ENCODE results near the gene MYLK3.
"Not testable (repeated sequence)": the region's sequence is repeated elsewhere in the genome, so short reads cannot be mapped to it uniquely, and the experiment has no call there.

MYLK3 gene

GRCh38 chr16:46689365-46690280, 58.5 kb downstream of the MYLK3 start, which contains the start of gene ORC6:
Gene ORC6, plus strand, starts transcription at chr16:46689659. Its CDS starts 47 bp downstream, at chr16:46689706.
- peak; percentile 86 for DNase-seq

- peak; percentile 86 for DNase-seq
Observed at GRCh38 chr16:46688654-46689364, 59.3 kb downstream of the MYLK3 start, which contains the start of gene VPS35. Gene VPS35, minus strand, starts transcription at chr16:46689178. Its CDS starts 45 bp downstream, at chr16:46689133.

GRCh38 chr16:46688101-46688653, 60.0 kb downstream of the MYLK3 start:
- no peak for DNase-seq

DNA sequence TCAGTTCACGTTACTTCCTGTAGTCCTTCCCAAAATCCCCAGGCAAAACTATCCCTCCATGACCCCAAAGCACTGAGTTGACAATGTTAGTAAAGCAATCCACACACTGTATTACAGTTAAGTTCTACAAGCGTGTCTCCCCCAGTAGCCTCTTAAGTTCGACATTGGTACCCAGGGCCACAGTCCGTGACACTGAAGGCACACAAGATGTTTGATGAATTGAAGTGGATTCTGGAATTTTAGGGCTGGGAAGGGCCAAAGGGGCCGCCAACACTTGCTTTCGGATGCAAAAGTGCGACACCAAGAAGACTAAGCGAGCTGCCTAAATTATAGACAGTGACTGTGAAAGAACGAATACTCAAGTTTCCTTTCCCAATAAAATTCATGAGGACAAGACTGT, 60.7 kb downstream of the MYLK3 start:
- no peak for DNase-seq

DNA sequence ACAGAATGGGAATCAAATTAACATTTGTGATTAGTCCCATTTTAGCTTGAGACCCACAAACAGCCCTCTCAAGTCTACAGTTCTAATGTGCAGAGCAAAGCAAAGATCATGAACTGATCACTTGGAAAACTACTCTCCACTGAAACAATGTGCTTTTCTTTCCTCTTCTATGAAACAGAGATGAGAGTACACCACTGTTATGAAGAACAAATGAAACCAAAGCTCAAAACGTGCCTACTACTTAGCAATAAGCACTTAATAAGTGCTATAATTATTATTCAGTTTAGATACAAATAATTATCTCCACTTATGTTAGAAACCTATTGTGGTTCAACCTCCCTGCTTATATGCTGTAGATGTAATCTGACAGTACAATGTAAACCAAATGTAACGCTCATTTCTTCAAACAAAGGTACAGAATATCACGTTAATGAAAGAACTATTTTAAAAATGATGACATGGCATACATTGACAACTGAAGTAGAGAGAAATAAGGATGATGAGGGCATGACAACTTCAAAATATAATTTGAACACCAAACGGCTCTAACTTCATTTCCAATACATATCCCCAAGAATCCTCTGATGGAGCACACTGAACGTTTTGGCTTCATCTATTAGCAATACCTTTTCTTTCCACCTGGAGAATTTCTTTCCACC, 61.2 kb downstream of the MYLK3 start:
- DNase-seq, result no peak

GRCh38 chr16:46681867-46682266, 66.3 kb downstream of the MYLK3 start:
- not testable (repeated sequence) for DNase-seq

- DNase-seq, result not testable (repeated sequence)
Observed at GRCh38 chr16:46677943-46678342, 70.2 kb downstream of the MYLK3 start.

DNA sequence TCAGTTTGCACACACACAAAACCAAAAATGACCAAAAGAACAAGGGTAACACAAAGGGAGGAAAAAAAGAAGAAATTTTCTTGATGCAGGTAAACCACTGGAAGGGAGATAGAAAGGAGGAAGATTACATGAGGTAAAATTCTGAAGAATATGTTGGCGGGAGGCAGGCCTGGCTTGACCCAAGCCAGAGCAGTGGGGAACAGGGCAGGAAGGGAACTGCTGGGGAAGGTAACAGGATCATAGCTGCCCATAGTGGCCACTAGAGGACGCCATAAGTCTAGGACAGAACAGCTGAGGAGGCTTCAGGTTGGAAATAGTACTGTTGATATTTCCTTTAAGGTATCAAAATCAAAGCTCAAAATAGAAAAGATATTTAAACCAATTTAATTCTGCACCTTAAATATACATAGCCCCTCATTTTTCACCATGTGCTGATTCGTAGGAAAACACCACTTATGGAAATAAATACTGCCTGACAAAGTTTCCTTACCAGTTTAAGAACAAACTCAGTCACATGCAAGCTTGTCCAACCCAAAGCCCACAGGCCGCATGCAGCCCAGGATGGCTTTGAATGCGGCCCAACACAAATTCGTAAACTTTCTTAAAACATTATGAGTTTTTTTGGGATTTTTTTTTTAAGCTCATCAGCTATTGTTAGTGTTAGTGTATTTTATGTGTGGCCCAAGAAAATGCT, 74.7 kb downstream of the MYLK3 start:
- DNase-seq, result peak; percentile 23

- no peak for DNase-seq
Observed at GRCh38 chr16:46662123-46662522, 86.0 kb downstream of the MYLK3 start.

DNA sequence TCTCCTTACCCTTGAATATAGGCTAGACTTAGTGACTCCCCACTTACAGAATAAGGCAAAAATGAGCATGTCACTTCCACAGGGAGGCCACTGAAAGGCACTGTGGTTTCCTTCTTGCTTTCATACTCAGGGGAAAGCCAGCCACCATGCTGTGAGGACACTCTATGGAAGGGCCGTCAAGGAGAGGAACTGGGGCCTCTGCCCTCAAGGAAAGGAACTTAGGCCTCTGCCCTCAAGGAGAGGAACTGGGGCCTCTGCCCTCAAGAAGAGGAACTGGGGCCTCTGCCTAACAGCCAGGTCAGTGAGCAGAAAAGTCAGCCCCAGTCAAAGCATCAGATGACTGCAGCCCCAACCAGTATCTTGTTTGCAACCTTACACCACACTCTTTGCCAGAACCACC, 89.2 kb downstream of the MYLK3 start:
- DNase-seq, result no peak

Measured in DMS79 treated with DMSO at 0.1 percent for 48 hours (cell line).